GM21825 (cell line): ENCODE measurements around the gene FRMD5.

Experiments used
- ATAC-seq: cut with Tn5 transposase; IDR thresholded peaks from one replicate; pipeline ENCODE4 v1.9.1; 2021; ENCODE audit warnings: mild to moderate bottlenecking, moderate library complexity; ENCODE audit not compliant: unreplicated experiment

The FRMD5 gene

GRCh38 chr15:43931790-43932435 lies 263.2 kb downstream of the FRMD5 start:
- ATAC-seq: no peak

DNA sequence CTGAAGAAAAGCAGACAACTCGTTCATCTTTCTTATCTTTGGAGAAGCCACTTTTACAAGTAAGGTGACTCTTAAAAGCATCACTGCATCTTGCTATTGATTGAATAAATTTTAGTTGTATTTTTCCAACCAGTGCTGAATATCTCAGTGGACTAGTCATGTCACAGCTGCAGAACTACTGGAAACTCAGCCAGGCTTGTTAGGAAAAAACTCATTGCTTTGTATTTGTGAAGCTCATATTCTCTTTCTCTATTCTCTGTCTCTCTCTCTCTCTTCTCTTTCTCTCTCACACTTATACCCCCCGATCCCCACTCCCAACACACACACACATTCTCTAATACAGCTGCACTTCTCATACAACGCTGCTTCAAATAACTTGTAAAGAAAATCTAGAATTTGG lies 264.0 kb downstream of the FRMD5 start:
- ATAC-seq: no peak

DNA sequence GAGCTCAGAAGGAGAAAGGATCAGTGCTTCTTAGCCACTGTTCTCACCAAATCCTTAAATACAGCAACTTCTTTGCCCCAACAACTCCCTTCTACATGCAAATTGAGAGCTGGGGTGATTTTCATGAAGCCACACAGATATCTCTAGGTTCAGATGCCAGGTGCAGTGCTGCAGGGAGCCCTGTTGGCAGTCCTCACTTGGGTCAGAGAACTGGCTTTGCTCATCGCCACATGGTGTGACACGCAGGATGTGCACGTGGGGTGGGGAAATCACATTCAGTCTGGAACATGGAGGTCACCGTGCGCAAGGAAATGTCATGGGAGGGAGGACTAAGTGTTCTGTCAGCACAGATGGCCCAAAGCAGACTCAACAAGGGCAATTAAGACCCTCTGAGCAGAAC lies 264.5 kb downstream of the FRMD5 start:
- no peak for ATAC-seq

GRCh38 chr15:43930079-43930478 lies 265.0 kb downstream of the FRMD5 start:
- no peak for ATAC-seq

DNA sequence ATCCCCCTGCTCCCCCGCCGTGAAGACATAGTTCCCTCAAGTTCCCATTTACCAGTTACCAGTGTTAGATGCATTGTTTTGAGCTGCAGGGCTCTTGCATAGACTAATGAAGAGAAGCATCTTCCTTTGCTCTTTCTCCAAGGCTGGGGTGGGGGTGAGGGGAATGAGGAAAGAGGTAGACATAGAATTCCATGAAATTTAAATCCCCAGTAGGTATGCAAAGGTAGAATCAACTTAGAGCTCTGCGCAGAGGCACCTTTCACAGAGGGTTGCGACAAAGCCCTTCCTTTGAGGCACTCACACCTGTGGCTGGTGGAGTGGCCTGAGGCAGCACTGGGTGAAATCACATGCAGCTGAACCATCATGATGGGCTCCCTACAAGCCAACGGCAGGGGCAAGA lies 266.9 kb downstream of the FRMD5 start:
- ATAC-seq: no peak

DNA sequence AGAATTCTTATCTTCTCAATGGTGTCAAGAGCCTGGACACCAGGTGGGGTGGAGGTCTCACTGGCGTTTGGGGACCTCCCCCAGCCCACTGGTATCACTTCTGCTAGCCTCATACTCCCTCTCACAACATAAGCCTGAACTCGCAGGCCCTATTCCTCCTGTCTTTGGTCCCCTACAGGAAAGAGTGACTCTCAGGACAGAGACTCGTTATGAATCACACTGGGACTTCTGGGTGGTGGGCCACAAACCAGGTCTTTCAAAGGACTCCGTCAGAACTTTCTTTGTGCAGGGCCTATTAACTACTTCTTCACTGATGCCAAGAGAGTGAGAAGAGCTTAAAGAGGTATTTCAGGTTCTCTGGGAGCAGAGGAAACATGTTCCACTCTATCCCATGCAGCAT lies 267.9 kb downstream of the FRMD5 start:
- ATAC-seq: no peak

- ATAC-seq: no peak
These were observed 271.5 kb downstream of the FRMD5 start for GRCh38 chr15:43923553-43923952.

DNA sequence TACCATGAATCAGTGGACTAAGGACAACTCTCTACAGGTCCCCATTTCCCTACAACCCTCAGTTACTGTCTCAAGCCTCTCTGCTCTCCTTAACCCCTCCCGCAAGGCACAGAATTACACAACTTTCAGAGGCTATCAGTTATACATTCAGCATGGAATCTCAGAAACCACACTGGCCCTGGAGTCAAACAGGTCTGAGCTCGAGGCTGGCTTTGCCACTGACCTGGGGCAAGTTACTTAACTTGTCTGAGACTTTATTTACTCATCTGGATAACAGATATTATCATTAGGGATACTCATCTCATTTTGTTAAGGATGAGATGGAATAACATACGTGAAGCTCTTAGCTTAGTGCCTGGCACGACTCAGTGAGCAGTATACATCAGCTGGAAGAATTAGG lies 273.1 kb downstream of the FRMD5 start:
- no peak for ATAC-seq

DNA sequence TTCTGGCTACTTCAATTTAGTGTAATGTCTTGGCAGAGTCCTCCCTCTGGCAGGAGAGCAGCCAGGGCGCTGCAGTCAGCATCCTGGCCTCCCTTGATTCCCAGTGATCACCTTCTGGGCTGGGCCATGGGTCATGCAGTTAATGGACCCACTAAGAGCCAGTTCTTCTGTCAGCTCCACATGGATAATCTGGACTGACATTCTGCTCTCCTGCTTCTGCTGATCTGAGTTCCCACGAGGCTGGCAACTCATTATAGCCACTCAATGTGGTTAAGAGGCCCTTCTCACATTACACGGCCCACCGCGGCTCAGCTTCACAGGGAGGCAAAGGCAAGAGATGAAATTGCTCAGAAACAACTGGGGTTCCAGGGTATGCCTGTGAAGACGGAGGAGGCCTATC lies 274.3 kb downstream of the FRMD5 start:
- no peak for ATAC-seq

- no peak for ATAC-seq
These were observed 274.8 kb downstream of the FRMD5 start for GRCh38 chr15:43920254-43920600.

DNA sequence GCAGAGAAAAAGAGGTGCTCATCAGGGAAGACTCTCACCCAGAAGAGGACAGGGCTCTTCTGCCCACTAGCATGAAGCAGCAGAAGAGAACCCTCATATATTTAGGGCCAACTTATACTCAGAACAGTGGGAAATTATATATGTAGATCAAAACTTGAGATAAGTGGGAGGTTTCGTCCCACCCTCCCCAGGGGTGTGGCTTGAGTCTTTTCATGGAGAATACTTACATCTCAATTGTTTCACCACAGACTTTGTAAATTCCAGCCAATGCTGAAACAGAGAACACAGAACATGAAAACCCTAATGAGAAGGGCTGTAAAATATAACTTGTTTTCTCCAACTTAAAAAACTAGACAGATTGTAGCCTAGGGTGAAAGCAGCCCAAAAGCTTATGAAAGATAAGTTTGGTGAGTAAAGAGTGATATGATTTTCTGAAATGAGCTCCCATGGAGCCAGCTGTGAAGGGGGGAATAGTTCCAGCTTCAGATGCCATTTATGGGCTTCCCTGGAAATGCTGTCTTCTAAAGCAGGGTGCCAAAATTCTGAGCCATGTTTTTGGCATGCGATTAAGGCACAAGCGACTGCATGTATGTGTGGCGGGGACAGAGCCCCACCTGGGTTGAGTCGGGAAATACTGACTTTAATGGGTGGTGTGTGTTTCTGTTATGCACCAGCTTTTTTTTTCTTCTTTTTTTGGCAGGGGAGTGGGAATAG lies 275.4 kb downstream of the FRMD5 start:
- ATAC-seq: no peak

- ATAC-seq: no peak
These were observed 276.4 kb downstream of the FRMD5 start for GRCh38 chr15:43918717-43919116.

- no peak for ATAC-seq
These were observed 278.8 kb downstream of the FRMD5 start for GRCh38 chr15:43916326-43916660.

GRCh38 chr15:43915631-43916325 lies 279.3 kb downstream of the FRMD5 start:
- no peak for ATAC-seq

DNA sequence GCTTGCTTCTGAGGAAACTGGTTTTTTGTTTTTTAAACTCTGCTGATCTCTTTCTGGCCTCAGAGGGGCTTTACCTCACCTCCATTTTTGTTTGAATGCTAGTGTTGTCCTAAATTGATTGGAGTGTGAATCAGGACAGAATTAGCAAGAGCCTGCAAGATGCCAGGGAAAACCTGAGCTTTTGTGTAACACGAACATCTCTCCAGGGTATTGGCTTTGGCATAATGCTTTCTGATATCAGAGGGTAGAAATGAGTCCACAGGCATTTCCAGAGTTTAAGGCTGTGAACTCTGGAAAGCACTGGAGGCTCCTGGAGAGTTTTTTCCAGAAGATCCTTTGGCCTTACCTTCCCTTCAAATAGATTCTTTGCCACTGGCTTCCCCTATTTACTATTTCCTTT lies 281.1 kb downstream of the FRMD5 start:
- no peak for ATAC-seq

DNA sequence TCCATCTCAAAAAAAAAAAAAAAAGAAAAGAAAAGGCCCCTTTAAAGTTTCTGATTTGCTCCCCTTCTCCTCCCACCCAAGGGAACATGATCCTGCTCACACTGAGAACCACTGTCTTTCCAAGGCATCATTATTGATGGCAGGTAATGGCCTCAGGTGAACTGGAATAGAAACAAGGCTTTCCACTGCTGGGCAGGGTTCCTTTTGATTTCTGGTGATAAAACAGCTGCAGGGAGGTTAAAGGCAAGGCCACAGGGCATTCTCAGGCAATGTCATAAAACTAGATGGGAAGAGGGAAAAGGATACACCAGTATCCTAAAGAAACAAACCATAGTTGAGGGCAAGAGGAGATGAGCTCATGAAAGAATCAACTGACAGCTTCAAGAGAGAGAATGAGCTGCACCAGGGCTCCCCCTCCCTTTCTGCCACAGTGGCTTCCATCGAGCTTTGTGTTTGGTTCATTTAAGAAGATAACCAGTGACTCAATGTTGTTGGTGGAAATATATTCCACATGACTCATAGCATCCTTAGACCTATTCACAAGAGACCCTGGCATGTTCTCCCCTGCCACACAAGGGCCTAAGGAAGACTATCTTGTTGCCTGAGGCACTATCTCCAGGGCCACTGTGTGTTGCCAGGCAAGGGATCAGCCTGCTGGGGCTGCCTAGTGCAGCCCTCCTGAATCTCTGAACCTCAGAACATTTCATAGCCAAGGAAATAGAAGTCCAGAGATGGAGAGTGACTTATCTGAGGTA lies 281.9 kb downstream of the FRMD5 start:
- ATAC-seq: no peak

DNA sequence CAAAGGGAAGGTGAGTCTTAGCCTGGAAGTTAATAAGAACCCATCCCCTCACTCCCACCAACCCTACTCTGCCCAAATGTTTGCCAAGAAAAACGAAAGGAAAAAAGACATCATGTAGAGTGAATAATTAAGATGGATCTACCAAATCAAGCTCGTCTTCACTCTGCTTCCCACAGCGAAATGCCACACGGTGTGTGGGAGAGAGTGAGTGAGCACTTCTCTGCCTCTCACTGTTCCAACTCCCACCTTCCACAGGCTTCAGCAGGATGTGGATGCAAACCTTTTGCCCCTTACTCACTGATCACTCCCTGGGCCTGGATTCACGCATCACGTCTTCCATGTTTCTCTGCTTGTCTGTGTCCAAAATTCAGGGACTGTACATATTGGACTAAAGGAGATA lies 282.9 kb downstream of the FRMD5 start:
- no peak for ATAC-seq

DNA sequence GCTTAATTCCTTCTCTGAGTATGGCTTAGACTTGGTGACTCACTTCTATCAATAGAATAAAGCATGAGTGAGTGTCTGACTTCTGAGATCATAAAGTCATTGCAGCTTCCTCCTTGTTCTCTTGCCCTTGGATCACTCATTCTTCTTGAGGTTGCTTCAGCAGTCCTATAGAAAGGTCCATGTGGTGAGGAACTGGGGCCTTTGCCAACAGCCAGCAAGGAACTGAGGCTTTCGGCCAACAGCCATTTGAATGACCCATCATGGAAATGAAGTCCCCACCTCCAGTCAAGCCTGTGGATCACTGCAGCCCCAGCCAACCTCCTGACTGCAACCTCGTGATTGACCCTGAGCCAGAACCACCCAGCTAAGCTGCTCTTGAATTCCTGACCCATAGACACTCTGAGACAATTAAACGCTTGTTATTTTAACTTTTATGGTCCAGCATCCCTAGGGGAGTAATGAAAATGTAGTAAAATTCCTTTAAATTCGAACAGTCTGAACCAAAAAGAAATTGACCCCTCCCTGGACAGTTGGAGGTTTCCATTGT lies 283.8 kb downstream of the FRMD5 start:
- ATAC-seq: no peak

DNA sequence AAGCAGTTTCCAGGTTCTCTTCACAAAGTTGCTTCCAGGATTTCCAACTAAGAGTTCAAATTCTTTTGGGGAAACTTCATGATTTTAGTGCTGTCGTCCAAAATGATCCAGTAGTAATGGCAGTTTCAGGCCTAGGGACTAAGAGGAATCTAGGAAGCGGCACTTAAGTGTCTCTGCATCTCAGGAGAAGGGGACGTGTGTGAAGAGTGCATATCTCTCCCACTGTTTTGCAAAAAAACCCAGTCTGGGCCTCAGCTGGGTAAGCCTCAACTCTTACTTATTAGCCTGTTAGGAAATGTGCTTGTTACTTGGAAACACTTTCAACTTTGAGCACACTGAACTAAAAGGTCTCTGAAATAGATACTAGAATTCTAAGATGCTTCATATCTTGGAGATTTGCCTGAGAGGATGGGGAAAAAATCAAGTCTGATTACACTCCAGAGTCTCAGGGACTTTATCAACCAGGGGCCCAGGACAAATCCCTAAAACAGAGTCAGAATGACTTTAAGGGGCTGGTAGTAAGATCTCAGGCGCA lies 286.5 kb downstream of the FRMD5 start:
- ATAC-seq: no peak

- ATAC-seq: no peak
These were observed 289.3 kb downstream of the FRMD5 start for GRCh38 chr15:43905755-43906154.

DNA sequence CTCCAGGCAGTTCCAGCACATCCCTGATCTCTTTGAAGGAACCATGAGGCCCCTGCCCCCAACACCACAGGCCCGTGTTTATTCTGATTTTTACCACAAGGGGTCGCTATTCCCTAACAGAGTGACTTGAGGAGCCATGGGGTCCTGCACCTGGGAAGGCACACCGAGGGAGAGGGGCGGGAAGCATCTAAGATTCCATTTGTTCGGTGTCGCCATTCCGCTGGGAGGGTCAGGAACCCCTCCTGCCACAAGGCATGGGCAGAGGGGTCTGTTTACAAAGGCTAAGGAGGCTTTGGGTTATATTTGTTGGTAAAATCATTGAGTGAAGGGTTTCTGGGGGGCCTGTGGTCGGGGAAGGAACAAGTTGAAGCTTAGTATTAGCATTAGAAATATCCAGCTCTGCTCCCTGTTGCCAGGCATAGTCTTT lies 291.2 kb downstream of the FRMD5 start:
- no peak for ATAC-seq
